Mesenteric fat pad (tissue), 1 donor: ENCODE results near the gene AATK. TPM values are rescaled to one million over a fixed set of nuclear protein-coding genes. Genes with fewer than 3 reads are reported as not detected.

Experiments used
- DNase-seq: peaks from one replicate; pipeline ENCODE4 v3.0.0-alpha.2; 2020; ENCODE audit warnings: low spot score
- total RNA-seq: library from RNA; stranded (reverse); fragmentation: NEBNext Ultra II Directional; extraction: Animal tissue kit (Norgen Biotek cat#: 25700); gene quantifications from one replicate; pipeline ENCODE4 v1.2.1, GENCODE V29; 2021
- donor health status: DM: yes; HTN: yes; CAD: no.

Gene AATK
- total RNA-seq, 1 donor from 2014 or later: 7.9 TPM

GRCh38 chr17:81130385-81131361, 35.3 kb downstream of the AATK start:
- no peak for DNase-seq

- no peak for DNase-seq
Measured at GRCh38 chr17:81129711-81130367, 36.2 kb downstream of the AATK start.

- DNase-seq: no peak
Measured at GRCh38 chr17:81129289-81129688, 36.7 kb downstream of the AATK start.

GRCh38 chr17:81128774-81129173, 37.2 kb downstream of the AATK start:
- no peak for DNase-seq

GRCh38 chr17:81128338-81128737, 37.7 kb downstream of the AATK start:
- DNase-seq: no peak

DNA sequence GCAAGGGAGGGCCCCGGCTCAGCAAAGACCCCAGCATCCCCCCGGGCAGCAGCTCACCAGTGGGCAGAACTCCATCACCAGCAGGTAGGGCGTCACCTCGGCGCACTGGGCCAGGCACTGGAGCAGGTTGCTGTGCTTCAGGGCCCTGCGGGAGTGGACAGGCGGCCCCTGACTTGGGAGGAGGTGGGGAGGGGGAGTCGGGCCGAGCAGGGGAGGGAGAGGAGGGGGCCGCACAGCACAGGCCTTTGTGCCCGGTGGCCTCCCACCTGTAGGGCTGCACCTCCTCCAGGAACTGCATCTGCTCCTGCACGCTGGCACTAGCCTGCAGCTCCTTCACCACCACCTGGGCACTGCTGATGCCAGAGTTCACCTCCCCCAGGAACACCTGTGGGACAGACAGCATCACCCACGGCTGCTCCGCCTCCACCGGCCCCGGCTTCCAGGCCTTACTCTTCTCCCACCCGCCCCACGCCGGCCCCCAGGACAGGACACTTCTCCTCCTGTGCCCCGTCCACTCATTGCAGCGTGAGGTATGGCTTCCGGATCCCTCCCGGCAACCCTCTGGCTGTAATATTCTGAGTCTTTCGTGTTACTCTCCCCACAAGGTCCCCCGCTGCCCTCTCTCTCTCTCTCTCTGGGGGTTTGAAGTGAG, 38.4 kb downstream of the AATK start:
- no peak for DNase-seq

- no peak for DNase-seq
Measured at GRCh38 chr17:81127133-81127455, 38.9 kb downstream of the AATK start.

DNA sequence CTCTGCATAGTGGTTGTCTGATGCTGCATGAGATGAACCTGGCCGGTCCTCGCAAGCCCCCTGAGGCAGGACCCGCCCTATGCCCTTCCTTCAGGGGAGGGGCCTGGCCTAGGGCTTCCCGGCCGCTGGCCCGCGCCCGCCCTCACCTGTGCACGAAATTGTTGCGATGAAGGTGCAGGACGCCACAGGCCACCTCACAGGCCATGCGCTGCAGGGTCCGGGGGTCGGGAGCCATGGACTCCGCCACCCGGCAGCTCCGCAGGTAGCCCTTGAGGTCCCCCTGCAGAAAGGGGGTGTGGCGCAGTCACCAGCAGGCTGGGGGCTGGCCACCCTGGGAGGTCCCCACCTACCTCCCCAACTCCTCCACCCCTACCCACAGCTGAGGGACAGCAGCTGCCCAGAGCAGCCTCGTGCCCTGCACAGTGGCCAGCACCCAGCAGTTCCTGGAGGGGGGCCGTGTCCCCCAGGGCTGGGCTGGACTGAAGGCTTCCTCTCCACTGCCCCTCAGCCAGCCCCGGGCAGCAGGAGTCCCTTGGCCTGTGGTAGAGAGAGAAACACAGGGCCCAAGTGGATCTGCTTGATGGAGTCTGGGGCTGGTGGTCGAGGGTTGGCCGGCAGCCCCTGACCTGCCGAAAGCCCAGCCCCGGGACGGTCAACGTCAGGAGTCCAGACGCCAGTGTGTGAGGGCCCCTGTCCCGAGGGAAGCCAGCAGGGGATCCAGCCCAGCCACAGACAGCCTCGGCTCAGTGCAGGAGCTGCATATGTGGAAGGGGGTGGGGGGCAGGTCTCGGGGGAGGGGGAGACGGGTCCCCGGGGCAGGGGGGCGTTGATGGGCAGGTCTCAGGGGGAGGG, 39.5 kb downstream of the AATK start:
- no peak for DNase-seq

DNA sequence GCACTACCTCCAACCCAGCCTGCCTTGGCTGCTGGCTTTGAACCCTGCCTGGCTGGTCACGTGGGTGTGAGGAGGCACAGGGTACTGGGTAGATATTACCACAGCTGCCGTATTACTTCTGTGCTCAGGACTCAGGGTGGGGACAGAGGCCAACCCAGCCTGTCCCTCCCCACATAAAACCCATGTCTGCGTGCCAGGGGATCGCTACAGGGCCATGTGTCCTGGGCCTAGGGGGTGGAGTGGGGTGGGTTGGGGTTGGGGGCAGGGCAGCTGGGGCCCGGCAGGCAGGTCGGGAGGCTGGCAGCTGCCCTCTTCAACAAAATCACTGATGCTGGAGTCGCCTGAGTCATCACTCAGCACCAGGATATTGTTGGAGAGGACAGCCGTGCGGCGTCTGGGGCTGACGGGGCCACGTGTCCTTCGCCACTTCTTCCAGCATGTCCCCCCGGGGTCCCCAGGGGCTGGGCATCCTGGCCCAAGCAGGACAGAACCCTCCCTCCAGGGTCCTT, 40.4 kb downstream of the AATK start:
- DNase-seq: no peak

DNA sequence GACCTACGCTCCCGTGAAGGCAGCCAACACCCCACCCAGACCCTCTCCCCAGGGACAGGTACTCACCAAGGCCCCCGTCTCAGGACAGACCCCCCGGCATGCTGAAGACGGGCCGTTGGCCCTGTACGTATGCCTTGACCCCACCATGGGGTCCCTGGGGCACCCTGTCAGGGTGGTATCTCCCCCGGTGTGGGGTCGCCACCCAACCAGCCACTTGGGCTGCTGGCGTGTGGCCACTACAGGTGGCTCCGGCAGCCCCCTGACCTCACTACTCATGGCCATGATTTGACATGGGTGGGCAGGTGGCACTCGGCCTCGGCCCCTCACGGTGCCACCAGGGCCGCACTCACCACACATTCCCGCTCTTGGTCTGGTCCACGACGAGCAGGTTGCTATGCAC, 41.6 kb downstream of the AATK start:
- no peak for DNase-seq

GRCh38 chr17:81123052-81124048, 42.7 kb downstream of the AATK start:
- DNase-seq: no peak

DNA sequence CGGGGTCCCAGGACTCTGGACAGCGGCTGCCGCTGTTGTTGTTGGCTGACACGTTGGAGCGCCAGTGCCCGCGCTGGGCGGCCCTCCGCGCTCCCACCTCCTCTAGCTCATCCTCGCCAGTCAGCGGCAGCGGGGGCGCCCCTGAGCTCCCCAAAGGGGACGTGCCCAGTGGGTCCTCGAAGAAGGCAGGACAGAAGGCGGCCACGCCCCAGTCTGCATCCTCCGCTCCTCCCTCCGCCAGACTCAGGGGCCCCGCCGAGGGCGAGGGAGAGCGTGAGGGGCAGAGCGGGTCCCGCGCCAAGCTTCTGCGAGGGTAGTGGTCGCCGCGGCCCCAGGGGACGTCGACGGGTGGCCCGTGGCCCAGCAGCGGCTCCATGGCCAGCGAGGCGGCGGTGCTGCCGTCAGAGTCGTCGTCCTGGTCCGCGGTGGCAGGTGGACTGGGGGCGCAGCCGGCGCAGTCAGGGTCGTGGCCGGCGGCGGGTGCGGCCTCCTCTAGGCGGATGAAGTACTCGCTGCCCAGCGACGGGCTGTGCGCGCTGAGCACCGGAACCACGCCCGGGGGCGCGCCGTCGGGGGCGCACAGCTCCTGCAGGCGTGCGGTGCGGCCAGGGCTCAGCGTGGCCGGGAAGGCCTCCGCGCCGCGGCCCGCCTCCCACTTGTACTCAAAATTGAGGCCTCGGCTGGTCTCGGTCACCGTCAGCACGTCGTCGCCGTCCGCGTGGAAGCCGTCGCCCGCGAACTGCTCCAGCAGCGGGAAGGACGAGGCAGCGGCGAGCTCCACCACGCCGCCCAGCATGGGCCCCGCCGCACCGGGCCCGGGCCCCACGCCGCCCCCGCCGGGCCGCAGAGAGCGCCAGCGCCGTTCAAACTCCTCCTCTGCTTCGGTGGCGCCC, 43.9 kb downstream of the AATK start:
- DNase-seq: no peak

DNA sequence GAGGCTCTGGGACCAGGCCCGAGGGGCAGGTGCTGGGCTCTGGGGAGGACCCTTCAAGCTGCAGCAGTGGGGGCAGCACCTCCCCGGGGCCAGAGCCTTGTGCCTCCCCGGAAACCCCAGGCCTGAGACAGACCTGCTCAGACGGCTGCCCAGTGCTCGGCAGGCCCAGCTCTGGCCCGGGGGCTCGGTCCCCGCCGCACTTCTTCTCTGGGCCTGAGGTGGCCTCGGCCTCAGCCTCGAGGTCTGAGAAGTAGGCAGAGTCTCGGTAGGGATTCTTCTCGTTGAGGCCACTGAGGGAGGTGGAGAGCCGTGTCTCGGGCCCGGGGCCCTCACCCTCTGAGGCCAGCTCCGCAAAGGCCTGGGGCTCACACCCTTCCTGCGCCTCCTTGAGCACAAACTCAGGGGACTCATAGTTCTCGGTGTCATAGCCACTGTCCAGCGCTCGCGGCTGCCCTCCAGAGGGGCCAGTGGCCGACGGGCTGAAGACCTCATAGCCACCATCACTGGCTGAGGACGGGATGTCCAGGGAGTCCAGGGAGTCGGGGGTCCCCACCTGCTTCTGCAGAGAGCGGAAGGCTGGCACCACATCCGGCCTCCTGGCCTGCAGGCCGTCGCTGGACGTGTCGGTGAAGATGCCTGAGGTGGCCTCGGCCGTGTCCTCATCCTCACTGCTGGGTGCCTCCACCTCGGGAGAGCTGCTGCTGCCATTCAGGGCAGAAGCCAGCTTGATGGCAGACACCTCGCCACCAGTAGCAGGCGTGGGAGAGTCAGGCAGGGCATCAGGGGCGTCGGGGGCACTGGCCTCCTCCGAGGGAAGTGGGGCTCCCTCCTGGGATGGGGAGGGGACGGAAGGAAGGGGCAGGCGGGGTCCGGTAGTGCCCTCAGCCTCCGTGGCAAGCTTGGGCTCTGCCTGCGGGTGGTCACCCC, 45.1 kb downstream of the AATK start:
- no peak for DNase-seq

DNA sequence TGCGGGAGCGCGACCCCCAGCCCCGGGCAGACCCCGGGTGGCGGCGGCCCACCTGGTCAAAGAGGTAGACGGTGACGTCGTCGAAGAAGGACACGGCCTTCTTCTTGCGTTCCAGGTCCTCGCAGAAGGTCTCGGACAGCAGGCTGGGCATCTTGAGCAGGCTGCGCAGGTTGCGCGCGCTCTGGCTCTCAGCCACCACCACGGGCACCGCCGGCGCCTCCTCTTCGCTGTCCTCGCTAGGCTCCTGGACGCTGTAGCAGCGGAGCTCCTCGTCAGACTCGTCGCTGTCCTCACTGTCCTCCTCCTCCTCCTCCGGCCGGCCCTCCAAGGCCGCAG, 45.9 kb downstream of the AATK start:
- no peak for DNase-seq

- DNase-seq: peak; percentile 93
Measured at GRCh38 chr17:81119223-81120148, 46.5 kb downstream of the AATK start.
